Sigmoid colon (tissue), 7 donors: ENCODE measurements around the gene DESI1. TPM values are rescaled to one million over a fixed set of nuclear protein-coding genes. Genes with fewer than 3 reads are reported as not detected.

Source experiments
- DNase-seq: peaks from one replicate; pipeline ENCODE4 v3.0.0-alpha.2; 2019
- H3K27ac ChIP-seq, 4 donors: fragments of 200-600 bp; sonication (generic); one replicate each; pipeline ENCODE4 v1.5.1; 2016 to 2019; ENCODE audit warnings: mild to moderate bottlenecking in 1 of 4
- H3K27me3 ChIP-seq, 3 donors: fragments of 200-600 bp; sonication (generic); one replicate each; pipeline ENCODE4 v1.5.1; 2019; ENCODE audit warnings: mild to moderate bottlenecking in 1 of 3
- H3K36me3 ChIP-seq, 4 donors: fragments of 200-600 bp; sonication (generic); one replicate each; pipeline ENCODE4 v1.5.1; 2016 to 2019
- H3K4me1 ChIP-seq, 4 donors: fragments of 200-600 bp; sonication (generic); one replicate each; pipeline ENCODE4 v1.5.1; 2017 to 2019
- H3K4me3 ChIP-seq, 4 donors: fragments of 200-600 bp; sonication (generic); one replicate each; pipeline ENCODE4 v1.5.1; 2017 to 2019; ENCODE audit warnings: mild to moderate bottlenecking in 2 of 4, moderate library complexity in 1 of 4
- H3K9me3 ChIP-seq, 4 donors: fragments of 200-600 bp in 3 of 4; sonication (generic) in 3 of 4; one replicate each; pipeline versions ENCODE4 v1.5.1 to v1.6.1; 2013 to 2019
- EP300 ChIP-seq, 4 donors: sonication (generic); formaldehyde crosslinking; IDR thresholded peaks; one replicate each; pipeline ENCODE4 v1.6.1; 2017; ENCODE audit warnings: antibody characterized with exemption in 4 of 4
- POLR2A ChIP-seq, 2 donors: fragments of 450-650 bp; IDR thresholded peaks; one replicate each; pipeline ENCODE4 v1.6.1; 2016; ENCODE audit warnings: antibody characterized with exemption in 2 of 2, mild to moderate bottlenecking in 2 of 2, moderate library complexity in 2 of 2
- POLR2AphosphoS5 ChIP-seq, 4 donors: sonication (generic); formaldehyde crosslinking; IDR thresholded peaks; one replicate each; pipeline ENCODE4 v1.6.1; 2017; ENCODE audit warnings: antibody characterized with exemption in 4 of 4
- WGBS, 2 donors: extraction: QIAGEN DNeasy Blood & Tissue Kit; methylation state at CpG; one replicate each; pipeline ENCODE4 v1.1.7; 2013; 5-methylcytosine and 5-hydroxymethylcytosine counted together
- intact Hi-C: fragments of 100-400 bp; cut with DNase I; formaldehyde crosslinking; loops from one replicate; pipeline ENCODE4 v1.15.1; 2023
- polyA plus RNA-seq, 3 donors: library from polyadenylated mRNA; stranded (reverse); fragments of 200-250 nt; gene quantifications; one replicate each; pipeline ENCODE4 v1.2.3, GENCODE V29; 2013
- total RNA-seq, 4 donors: library from RNA; depleted of rRNA; stranded (reverse); fragments of >200 nt; gene quantifications; one replicate each; pipeline ENCODE4 v1.1.0, GENCODE V29; 2016
- TF ChIP-seq, protein P1 (sequence below), 4 experiments: fragments of 450-650 bp in 3 of 4; fragments of 200-600 bp in 1 of 4; IDR thresholded peaks; one replicate each; pipeline ENCODE4 v1.5.1; 2016 to 2019; ENCODE audit warnings: antibody characterized with exemption in 4 of 4, mild to moderate bottlenecking in 3 of 4, moderate library complexity in 2 of 4
- donor health status: healthy with polysubstance abuse.
- donor health status: Bipolar disorder and iron deficiency.
- donor health status: healthy.

DESI1 gene
- total and polyA plus RNA-seq, 7 donors, result 10.2 to 29.1 (median 14.3) TPM

DNA sequence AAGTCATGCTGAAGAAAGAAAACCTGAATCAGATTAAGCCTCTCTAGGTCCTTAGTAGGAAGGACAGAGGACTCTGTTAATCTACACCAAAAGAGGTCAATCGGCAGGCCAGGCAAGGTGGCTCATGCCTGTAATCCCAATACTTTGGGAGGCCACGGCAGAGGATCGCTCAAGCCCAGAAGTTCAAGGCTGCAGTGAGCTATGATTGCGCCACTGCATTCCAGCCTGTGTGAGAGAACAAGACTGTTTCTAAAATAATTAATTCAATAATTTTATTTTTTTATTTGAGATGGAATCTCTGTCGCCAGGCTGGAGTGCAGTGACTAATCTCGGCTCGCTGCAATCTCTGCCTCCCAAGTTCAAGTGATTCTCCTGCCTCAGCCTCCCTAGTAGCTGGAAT, 4.7 kb upstream of the DESI1 start:
- TF ChIP-seq POLR2A (IDR thresholded peaks at IDR 0.05) (no peak), EP300 (IDR thresholded peaks at IDR 0.05) (no peak), POLR2AphosphoS5 (IDR thresholded peaks at IDR 0.05) (no peak)
- TF ChIP-seq, protein P1, sequence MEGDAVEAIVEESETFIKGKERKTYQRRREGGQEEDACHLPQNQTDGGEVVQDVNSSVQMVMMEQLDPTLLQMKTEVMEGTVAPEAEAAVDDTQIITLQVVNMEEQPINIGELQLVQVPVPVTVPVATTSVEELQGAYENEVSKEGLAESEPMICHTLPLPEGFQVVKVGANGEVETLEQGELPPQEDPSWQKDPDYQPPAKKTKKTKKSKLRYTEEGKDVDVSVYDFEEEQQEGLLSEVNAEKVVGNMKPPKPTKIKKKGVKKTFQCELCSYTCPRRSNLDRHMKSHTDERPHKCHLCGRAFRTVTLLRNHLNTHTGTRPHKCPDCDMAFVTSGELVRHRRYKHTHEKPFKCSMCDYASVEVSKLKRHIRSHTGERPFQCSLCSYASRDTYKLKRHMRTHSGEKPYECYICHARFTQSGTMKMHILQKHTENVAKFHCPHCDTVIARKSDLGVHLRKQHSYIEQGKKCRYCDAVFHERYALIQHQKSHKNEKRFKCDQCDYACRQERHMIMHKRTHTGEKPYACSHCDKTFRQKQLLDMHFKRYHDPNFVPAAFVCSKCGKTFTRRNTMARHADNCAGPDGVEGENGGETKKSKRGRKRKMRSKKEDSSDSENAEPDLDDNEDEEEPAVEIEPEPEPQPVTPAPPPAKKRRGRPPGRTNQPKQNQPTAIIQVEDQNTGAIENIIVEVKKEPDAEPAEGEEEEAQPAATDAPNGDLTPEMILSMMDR (IDR thresholded peaks at IDR 0.05), result no peak
- peaks cover 26 to 86% (median 58%) of the 10 kb centered on the region in 4 donors for H3K36me3 ChIP-seq

DNA sequence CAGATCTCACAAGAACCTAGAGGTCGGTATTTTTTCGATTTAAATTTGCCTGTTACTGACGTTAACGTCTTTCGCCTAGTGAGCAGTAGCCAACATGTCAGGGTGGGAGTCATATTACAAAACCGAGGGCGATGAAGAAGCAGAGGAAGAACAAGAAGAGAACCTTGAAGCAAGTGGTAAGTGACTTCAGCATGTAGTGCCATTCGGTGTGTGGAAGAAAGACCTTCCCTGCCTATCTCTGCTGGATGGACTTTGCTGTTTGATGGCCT, 1.0 kb upstream of the DESI1 start:
- no peaks in the 10 kb centered on the region for H3K27me3 ChIP-seq
- H3K9me3 ChIP-seq, result no peaks in the 10 kb centered on the region
- TF ChIP-seq, protein P1 (IDR thresholded peaks at IDR 0.05), result no peak
- no peak for TF ChIP-seq POLR2A (IDR thresholded peaks at IDR 0.05)
- TF ChIP-seq EP300 (IDR thresholded peaks at IDR 0.05), result no peak
- TF ChIP-seq POLR2AphosphoS5 (IDR thresholded peaks at IDR 0.05), result no peak
- no peak for DNase-seq
- H3K4me1 ChIP-seq, result peaks cover 0 to 37% (median 31%) of the 10 kb centered on the region in 4 donors
- 3 to 6% methylated on average over 8 of the region's 8 CpGs for WGBS, 2 donors
- peak overlapping the region; percentile 95 to 99 (median 98) for H3K27ac ChIP-seq
- peak overlapping the region; percentile 74 to 95 (median 86) for H3K4me3 ChIP-seq
- intact Hi-C loops, result loop anchor here (1.0 to 10.0 kb wide), 3 partner anchors 78 to 767 kb away; partner anchors contain the start of genes POLR3H, ST13, XPNPEP3 and ZC3H7B
- H3K36me3 ChIP-seq, result peaks cover 13 to 48% (median 32%) of the 10 kb centered on the region in 4 donors

More for the DNA sequence above, 4.7 kb upstream of the DESI1 start:
- Histone ChIP-seq H3K27me3 (no peaks in the 10 kb centered on the region), H3K27ac (no peak overlapping the region), H3K4me3 (no peak overlapping the region), H3K9me3 (no peaks in the 10 kb centered on the region), H3K4me1 (peaks cover 0 to 23% (median 17%) of the 10 kb centered on the region in 4 donors)
- no peak for DNase-seq
- 96 to 98% methylated on average over 7 of the region's 7 CpGs for WGBS, 2 donors
- intact Hi-C loops, result loop anchor here (10.0 kb wide), 1 partner anchor 771 kb away; the partner anchor contains the start of genes ST13 and XPNPEP3

DNA sequence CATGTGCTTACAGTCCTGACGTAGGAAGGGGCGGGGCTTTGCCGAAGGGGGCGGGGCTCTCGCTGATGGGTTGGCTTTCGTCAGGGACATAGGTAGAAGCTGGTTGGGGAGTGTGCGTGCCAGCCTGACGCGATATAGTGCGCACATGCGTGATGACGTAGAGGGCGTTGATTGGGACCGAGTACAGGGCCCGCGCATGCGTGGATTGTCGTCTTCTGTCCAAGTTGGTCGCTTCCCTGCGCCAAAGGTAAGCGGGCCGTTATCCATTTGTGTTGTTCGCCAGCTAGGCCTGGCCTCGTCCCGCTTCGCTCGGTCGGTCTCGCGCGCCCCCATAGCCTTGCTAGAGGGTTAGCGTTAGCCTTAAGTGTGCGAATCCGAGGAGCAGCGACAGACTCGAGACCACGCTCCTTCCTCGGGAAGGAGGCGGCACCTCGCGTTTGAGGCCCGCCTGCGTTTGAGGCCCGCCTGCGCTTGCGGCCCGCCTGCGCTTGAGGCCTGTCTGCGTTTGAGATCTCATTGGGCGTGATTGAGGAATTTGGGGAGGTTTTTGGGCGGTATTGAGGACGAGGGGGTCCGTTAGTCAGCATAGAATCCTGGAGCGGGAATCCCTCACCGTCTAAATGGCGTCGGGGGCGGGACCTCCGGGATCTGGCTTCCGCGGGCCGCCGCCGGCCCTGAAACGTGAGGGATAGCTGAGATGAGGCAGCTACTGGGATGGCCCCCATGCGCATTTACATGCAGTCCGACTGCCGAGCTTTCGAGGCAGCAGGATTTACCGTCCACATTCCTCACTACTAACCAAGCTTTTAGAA, 462 bp upstream of the DESI1 start, which contains the start of gene XRCC6:
XRCC6 (plus strand) TSS at position 197 of the 812 bp plus-strand sequence. CDS start 710 bp downstream, outside the sequence.
- WGBS, 2 donors, result 0 to 1% methylated on average over 70 of the region's 70 CpGs
- Histone ChIP-seq H3K27me3 (no peaks in the 10 kb centered on the region), H3K4me1 (peaks cover 0 to 37% (median 31%) of the 10 kb centered on the region in 4 donors), H3K4me3 (peak within 1 kb of the TSS; percentile 74 to 95 (median 86)), H3K36me3 (peaks cover 9 to 43% (median 27%) of the 10 kb centered on the region in 4 donors), H3K9me3 (no peaks in the 10 kb centered on the region), H3K27ac (peak within 1 kb of the TSS; percentile 95 to 99 (median 98))
- DNase-seq, result peak; percentile 100
- intact Hi-C loops, result loop anchor here (1.0 to 10.0 kb wide), 3 partner anchors 77 to 767 kb away; partner anchors contain the start of genes POLR3H, ST13, XPNPEP3 and ZC3H7B
- TF ChIP-seq POLR2AphosphoS5 (IDR thresholded peaks at IDR 0.05) (peak; percentile 98 to 100 (median 100)), EP300 (IDR thresholded peaks at IDR 0.05) (peak in 2 of 4 donors; percentile 59 to 84), POLR2A (IDR thresholded peaks at IDR 0.05) (peak; percentile 89 to 96)
- TF ChIP-seq, protein P1 (IDR thresholded peaks at IDR 0.05), result no peak

DNA sequence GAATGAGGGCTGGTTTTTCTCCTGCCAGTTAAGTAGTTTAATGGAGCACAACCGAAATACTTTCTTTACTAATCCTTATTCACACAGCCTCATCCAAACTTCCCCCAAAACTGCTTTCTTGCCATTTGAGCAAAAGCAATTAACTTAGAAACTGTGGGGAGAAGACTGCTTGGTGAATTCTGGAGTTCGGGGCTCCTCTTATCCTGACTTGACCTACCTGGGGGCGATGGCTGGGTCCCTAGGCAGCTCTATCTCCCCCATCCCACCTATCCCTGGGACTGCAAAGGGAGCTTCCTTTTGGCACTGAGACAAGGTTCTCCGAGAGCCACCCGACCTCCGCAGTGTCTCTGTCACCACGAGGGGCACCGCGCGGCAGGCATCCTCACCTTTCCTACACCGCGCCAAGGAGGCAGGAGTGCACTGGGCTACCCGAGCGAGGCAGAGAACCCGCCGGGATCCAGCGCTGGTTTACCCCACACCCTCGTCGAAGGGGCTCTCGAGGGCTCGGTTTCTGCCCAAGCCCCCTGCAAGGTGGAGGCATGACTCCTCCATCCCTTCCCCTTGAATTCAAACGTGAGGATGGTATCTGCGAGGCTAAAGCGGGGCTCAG, 759 bp downstream of the DESI1 start:
- no peaks in the 10 kb centered on the region for H3K9me3 ChIP-seq
- TF ChIP-seq POLR2A (IDR thresholded peaks at IDR 0.05), result no peak
- no peak for TF ChIP-seq EP300 (IDR thresholded peaks at IDR 0.05)
- intact Hi-C loops, result loop anchor here (5.0 to 10.0 kb wide), 2 partner anchors 318 to 765 kb away; partner anchors contain the start of genes ST13, XPNPEP3 and ZC3H7B
- peaks cover 9 to 31% (median 17%) of the 10 kb centered on the region in 4 donors for H3K36me3 ChIP-seq
- DNase-seq, result peak; percentile 78
- H3K4me1 ChIP-seq, result peaks cover 0 to 37% (median 31%) of the 10 kb centered on the region in 4 donors
- 1 to 2% methylated on average over 24 of the region's 24 CpGs for WGBS, 2 donors
- H3K27me3 ChIP-seq, result no peaks in the 10 kb centered on the region
- peak overlapping the region; percentile 74 to 95 (median 86) for H3K4me3 ChIP-seq
- H3K27ac ChIP-seq, result peak overlapping the region; percentile 95 to 99 (median 98)

DNA sequence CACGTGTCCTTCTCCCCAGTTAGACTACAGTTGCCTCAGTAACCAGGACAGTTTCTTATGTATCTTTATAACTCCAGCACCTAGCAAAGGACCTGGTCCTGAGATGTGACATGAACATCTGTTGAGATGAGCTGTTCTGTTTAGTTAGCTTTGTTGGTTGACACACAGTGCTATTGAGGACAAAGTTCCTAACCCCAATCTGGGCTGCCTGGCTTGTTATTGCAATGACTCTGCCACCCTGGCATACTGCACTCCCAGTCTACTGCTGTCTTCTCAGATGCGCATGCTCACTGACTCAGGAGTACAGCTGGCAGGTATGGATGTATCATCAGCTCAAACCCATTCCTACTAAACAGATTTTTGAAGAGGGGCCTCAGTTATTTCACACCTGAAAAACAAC, 7.4 kb downstream of the DESI1 start:
- intact Hi-C loops, result no loop called here
- 88 to 97% methylated on average over 2 of the region's 2 CpGs for WGBS, 2 donors
- TF ChIP-seq POLR2AphosphoS5 (IDR thresholded peaks at IDR 0.05) (no peak), POLR2A (IDR thresholded peaks at IDR 0.05) (no peak), EP300 (IDR thresholded peaks at IDR 0.05) (no peak)
- TF ChIP-seq, protein P1 (IDR thresholded peaks at IDR 0.05), result no peak
- DNase-seq, result no peak
- Histone ChIP-seq H3K27me3 (no peaks in the 10 kb centered on the region), H3K4me1 (no peaks in the 10 kb centered on the region), H3K9me3 (no peaks in the 10 kb centered on the region), H3K36me3 (no peaks in the 10 kb centered on the region), H3K4me3 (no peak overlapping the region), H3K27ac (no peak overlapping the region)
